Astrocyte (in vitro differentiated cells and primary cell): ENCODE results near the gene ADCY4. TPM values are rescaled to one million over a fixed set of nuclear protein-coding genes. Genes with fewer than 3 reads are reported as not detected.

Source experiments
- DNase-seq: peaks from one replicate; pipeline ENCODE4 v3.0.0-alpha.2; 2010; ENCODE audit warnings: low read depth
- FAIRE-seq: peaks from 2 replicates; lab custom pipeline; 2011; peaks lifted over from hg19 to GRCh38; lab: Jason Lieb, UNC
- H2AFZ ChIP-seq: 2 replicates; pipeline ENCODE4 v1.6.0; 2012; ENCODE audit warnings: low read depth, low read length, inconsistent platforms
- H3K27ac ChIP-seq: 2 replicates; pipeline ENCODE4 v1.5.1; 2011; ENCODE audit warnings: low read depth, low read length, inconsistent platforms
- H3K27me3 ChIP-seq: 2 replicates; pipeline ENCODE4 v1.6.0; 2011; ENCODE audit warnings: low read length, inconsistent platforms; ENCODE audit not compliant: insufficient read depth
- H3K36me3 ChIP-seq: 2 replicates; pipeline ENCODE4 v1.5.1; 2011; ENCODE audit warnings: low read length, inconsistent platforms; ENCODE audit not compliant: insufficient read depth
- H3K4me1 ChIP-seq: 2 replicates; pipeline ENCODE4 v1.5.1; 2011; ENCODE audit warnings: low read length, inconsistent platforms; ENCODE audit not compliant: insufficient read depth
- H3K4me2 ChIP-seq: 2 replicates; pipeline ENCODE4 v1.6.0; 2012; ENCODE audit warnings: low read length, inconsistent platforms
- H3K4me3 ChIP-seq: 2 replicates; pipeline ENCODE4 v1.5.1; 2011; ENCODE audit warnings: low read depth, mild to moderate bottlenecking, low read length, inconsistent platforms; ENCODE audit not compliant: insufficient read depth
- H3K79me2 ChIP-seq: 2 replicates; pipeline ENCODE4 v1.6.0; 2012; ENCODE audit warnings: mild to moderate bottlenecking, low read length, inconsistent platforms; ENCODE audit not compliant: insufficient read depth
- H3K9ac ChIP-seq: 2 replicates; pipeline ENCODE4 v1.6.0; 2012; ENCODE audit warnings: mild to moderate bottlenecking, low read length, inconsistent platforms
- H3K9me3 ChIP-seq: 2 replicates; pipeline ENCODE4 v1.5.1; 2012; ENCODE audit warnings: low read depth, mild to moderate bottlenecking, low read length, inconsistent platforms; ENCODE audit not compliant: insufficient read depth
- H4K20me1 ChIP-seq: 2 replicates; pipeline ENCODE4 v1.6.0; 2012; ENCODE audit warnings: low read length, inconsistent platforms; ENCODE audit not compliant: insufficient read depth
- H3K27ac Mint-ChIP-seq: one replicate; pipeline ENCODE4 v1.8.0; 2021; ENCODE audit warnings: mild to moderate bottlenecking, mixed read lengths; ENCODE audit not compliant: unreplicated experiment
- H3K27me3 Mint-ChIP-seq: one replicate; pipeline ENCODE4 v1.8.0; 2021; ENCODE audit warnings: low read depth, mixed read lengths; ENCODE audit not compliant: unreplicated experiment
- H3K36me3 Mint-ChIP-seq: one replicate; pipeline ENCODE4 v1.8.0; 2021; ENCODE audit warnings: low read depth, mixed read lengths; ENCODE audit not compliant: unreplicated experiment
- H3K4me1 Mint-ChIP-seq: one replicate; pipeline ENCODE4 v1.8.0; 2021; ENCODE audit warnings: low read depth, mixed read lengths; ENCODE audit not compliant: unreplicated experiment
- H3K4me3 Mint-ChIP-seq: one replicate; pipeline ENCODE4 v1.8.0; 2021; ENCODE audit warnings: mild to moderate bottlenecking, moderate library complexity, mixed read lengths; ENCODE audit not compliant: unreplicated experiment
- H3K9me3 Mint-ChIP-seq: one replicate; pipeline ENCODE4 v1.8.0; 2021; ENCODE audit warnings: mild to moderate bottlenecking, mixed read lengths; ENCODE audit not compliant: unreplicated experiment
- CTCF ChIP-seq: IDR thresholded peaks from 2 replicates; pipeline ENCODE4 v1.5.1; 2011; ENCODE audit warnings: low read depth, mild to moderate bottlenecking, inconsistent platforms, low read length, moderate library complexity; ENCODE audit not compliant: insufficient read depth
- EZH2 ChIP-seq: IDR thresholded peaks from 2 replicates; pipeline ENCODE4 v1.6.1; 2012; ENCODE audit warnings: mild to moderate bottlenecking, low read length, inconsistent platforms; ENCODE audit not compliant: insufficient read depth
- total RNA-seq: library from RNA; stranded (reverse); gene quantifications from 2 replicates; pipeline ENCODE4 v1.2.1, GENCODE V29; 2021

Gene ADCY4
- total RNA-seq, 1 donor from 2014 or later = 0.32 TPM

DNA sequence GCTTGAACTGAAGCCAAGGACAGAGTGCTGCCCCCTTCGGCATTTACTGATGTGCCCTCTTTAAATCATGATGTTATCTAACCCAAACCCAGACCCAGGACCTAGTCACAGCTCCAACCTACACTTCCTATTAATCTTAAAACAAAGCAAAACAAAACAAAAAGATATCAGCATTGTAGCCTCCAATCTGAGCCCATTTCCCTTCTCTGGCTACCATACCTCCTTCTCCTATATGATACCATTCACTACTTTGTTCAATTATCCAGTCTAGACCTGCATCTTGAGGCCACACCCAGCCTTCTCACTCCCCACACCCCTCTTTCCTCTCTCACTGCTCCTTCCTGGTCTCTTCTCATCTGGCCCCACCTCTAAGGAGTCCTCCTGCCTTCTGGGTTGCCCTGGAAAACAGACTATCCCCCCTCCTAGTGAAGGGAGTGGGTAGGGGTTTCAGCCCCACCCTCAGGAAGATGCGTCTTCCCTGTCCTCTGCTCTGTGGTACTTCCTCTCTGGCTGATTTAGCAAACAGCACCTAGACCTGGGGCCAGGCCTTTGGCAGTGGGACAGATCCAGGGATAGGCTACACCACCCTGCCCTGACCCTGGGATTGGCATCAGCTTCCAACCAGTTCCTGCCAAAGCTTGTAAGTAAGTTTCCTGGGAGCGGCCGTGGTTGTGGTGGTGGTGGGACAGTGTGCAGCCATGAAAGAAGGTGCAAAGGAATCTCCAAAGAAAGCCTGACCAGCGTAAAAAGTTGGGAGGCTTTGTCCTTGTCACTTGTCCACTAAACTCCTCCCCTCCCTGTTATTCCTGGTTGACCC is 20.3 kb downstream of the ADCY4 start:
- Mint-ChIP-seq H3K9me3 (peaks cover 2% of the 10 kb centered on the region), H3K4me1 (peaks cover 7% of the 10 kb centered on the region), H3K4me3 (no peak overlapping the region), H3K27ac (no peak overlapping the region), H3K27me3 (peaks cover 18% of the 10 kb centered on the region), H3K36me3 (peaks cover 7% of the 10 kb centered on the region)
- H3K4me3 ChIP-seq = no peak overlapping the region
- H3K9ac ChIP-seq = no peak overlapping the region
- no peaks in the 10 kb centered on the region for H3K9me3 ChIP-seq
- peaks cover 22% of the 10 kb centered on the region for H4K20me1 ChIP-seq
- H3K79me2 ChIP-seq = no peaks in the 10 kb centered on the region
- peaks cover 18% of the 10 kb centered on the region for H3K27me3 ChIP-seq
- H3K4me1 ChIP-seq = peaks cover 25% of the 10 kb centered on the region
- no peaks in the 10 kb centered on the region for H3K36me3 ChIP-seq
- H3K4me2 ChIP-seq = no peak overlapping the region
- no peak for TF ChIP-seq EZH2
- TF ChIP-seq CTCF = no peak
- FAIRE-seq (no peak), DNase-seq (no peak)
- H2AFZ ChIP-seq = no peak overlapping the region
- H3K27ac ChIP-seq = no peak overlapping the region

- Histone ChIP-seq H2AFZ (no peak overlapping the region), H3K27me3 (peaks cover 14% of the 10 kb centered on the region), H3K27ac (no peak overlapping the region), H3K36me3 (no peaks in the 10 kb centered on the region), H3K4me1 (peaks cover 25% of the 10 kb centered on the region), H4K20me1 (peaks cover 28% of the 10 kb centered on the region), H3K4me2 (no peak overlapping the region), H3K9me3 (no peaks in the 10 kb centered on the region), H3K79me2 (no peaks in the 10 kb centered on the region), H3K9ac (no peak overlapping the region), H3K4me3 (no peak overlapping the region)
- Mint-ChIP-seq H3K27me3 (peaks cover 11% of the 10 kb centered on the region), H3K27ac (no peak overlapping the region), H3K9me3 (peaks cover 2% of the 10 kb centered on the region), H3K4me3 (no peak overlapping the region), H3K36me3 (peaks cover 7% of the 10 kb centered on the region), H3K4me1 (peaks cover 9% of the 10 kb centered on the region)
- FAIRE-seq = no peak
- no peak for TF ChIP-seq EZH2
- no peak for TF ChIP-seq CTCF
- no peak for DNase-seq
Measured at GRCh38 chr14:24313913-24314312, 21.0 kb downstream of the ADCY4 start.
